GM12878 (cell line): ENCODE data around the gene SCAMP5. TPM values are rescaled to one million over a fixed set of nuclear protein-coding genes. Genes with fewer than 3 reads are reported as not detected.

Experiments
- ATAC-seq: fragments of 200-7000 bp; cut with Tn5 transposase; 3 replicates; pipeline ENCODE4 v1.9.1; 2020; ENCODE audit warnings: mild to moderate bottlenecking, moderate library complexity
- BruUV-seq: library from RNA; stranded (reverse); fragments of 400-500 nt; replicated peaks from 2 replicates; lab custom pipeline; 2021; lab: Mats Ljungman, UMichigan
- CTCF ChIA-PET: fragments of 300-600 bp; sonication (Branson Sonifier 250); formaldehyde crosslinking; extraction: SDS; loops from one replicate; lab custom pipeline; 2021; ENCODE audit warnings: inconsistent platforms; lab: Yijun Ruan, JAX
- POLR2A ChIA-PET: fragments of 350-600 bp; formaldehyde crosslinking; extraction: SDS; loops from one replicate; lab custom pipeline; 2021; ENCODE audit warnings: inconsistent platforms; lab: Charles Lee
- RAD21 ChIA-PET: fragments of 300-600 bp; sonication (Branson Sonifier 250); formaldehyde crosslinking; loops from one replicate; lab custom pipeline; 2023; ENCODE audit warnings: antibody characterized with exemption; ENCODE audit not compliant: unreplicated experiment; lab: Charles Lee
- SMC1A ChIA-PET: fragments of 300-600 bp; sonication (Branson Sonifier 250); formaldehyde crosslinking; loops from one replicate; lab custom pipeline; 2023; ENCODE audit not compliant: unreplicated experiment, uncharacterized antibody; lab: Charles Lee
- DNase-seq: peaks from one replicate; pipeline ENCODE4 v3.0.0-alpha.2; 2011; ENCODE audit warnings: low read depth, low spot score
- FAIRE-seq: peaks from 3 replicates; lab custom pipeline; 2011; peaks lifted over from hg19 to GRCh38; lab: Jason Lieb, UNC
- H2AFZ ChIP-seq: 2 replicates; pipeline ENCODE4 v1.6.0; 2011; ENCODE audit warnings: low read depth, low read length, control low read depth; ENCODE audit not compliant: control insufficient read depth
- H3K27ac ChIP-seq: 2 replicates; pipeline ENCODE4 v1.5.1; 2011; ENCODE audit warnings: control low read depth; ENCODE audit not compliant: control insufficient read depth, insufficient read depth
- H3K27me3 ChIP-seq, 2 experiments: replicated peaks in 1 of 2; 2 replicates each; pipeline versions ENCODE4 v1.6.0 to v1.6.1; 2011; ENCODE audit warnings: low read length in 1 of 2; ENCODE audit not compliant: control insufficient read depth in 2 of 2, insufficient read depth in 2 of 2
- H3K36me3 ChIP-seq, 2 experiments: 2 replicates each; pipeline ENCODE4 v1.5.1; 2011; ENCODE audit warnings: low read length in 1 of 2; ENCODE audit not compliant: control insufficient read depth in 2 of 2, insufficient read depth in 2 of 2
- H3K4me1 ChIP-seq: 2 replicates; pipeline ENCODE4 v1.6.1; 2011; ENCODE audit warnings: mild to moderate bottlenecking, low read length, moderate library complexity, mixed read lengths; ENCODE audit not compliant: control insufficient read depth, insufficient read depth
- H3K4me2 ChIP-seq: 2 replicates; pipeline ENCODE4 v1.6.0; 2011; ENCODE audit warnings: control low read depth; ENCODE audit not compliant: control insufficient read depth, insufficient read depth
- H3K4me3 ChIP-seq: fragments of 200-600 bp; sonication (generic); 2 replicates; pipeline ENCODE4 v1.5.1; 2016
- H3K79me2 ChIP-seq: 2 replicates; pipeline ENCODE4 v1.6.0; 2011; ENCODE audit warnings: low read length; ENCODE audit not compliant: control insufficient read depth, insufficient read depth
- H3K9ac ChIP-seq: 2 replicates; pipeline ENCODE4 v1.8.0; 2011; ENCODE audit warnings: low read length, control low read depth, mixed read lengths; ENCODE audit not compliant: control insufficient read depth, insufficient read depth
- H3K9me3 ChIP-seq: replicated peaks from 3 replicates; pipeline ENCODE4 v1.5.1; 2011; ENCODE audit warnings: mild to moderate bottlenecking, low read length; ENCODE audit not compliant: control insufficient read depth, insufficient read depth
- H4K20me1 ChIP-seq: 2 replicates; pipeline ENCODE4 v1.6.0; 2011; ENCODE audit not compliant: control insufficient read depth, insufficient read depth
- CBFB ChIP-seq: IDR thresholded peaks from 2 replicates; pipeline ENCODE4 v1.6.1; 2016; ENCODE audit warnings: antibody characterized with exemption, low read depth
- CBX5 ChIP-seq: sonication (generic); IDR thresholded peaks from 2 replicates; pipeline ENCODE4 v1.6.1; 2016; ENCODE audit warnings: low read depth, moderate library complexity, mild to moderate bottlenecking, inconsistent platforms
- FOXK2 ChIP-seq: fragments of 450-650 bp; IDR thresholded peaks from 2 replicates; pipeline ENCODE4 v1.6.1; 2017; ENCODE audit warnings: mild to moderate bottlenecking, moderate library complexity
- MTA2 ChIP-seq: fragments of 450-650 bp; IDR thresholded peaks from 2 replicates; pipeline ENCODE4 v1.6.1; 2016; ENCODE audit warnings: low read depth, mild to moderate bottlenecking, moderate library complexity
- MXI1 ChIP-seq: fragments of 150-350 bp; IDR thresholded peaks from 2 replicates; pipeline ENCODE4 v1.6.1; 2011; ENCODE audit warnings: low read depth, mild to moderate bottlenecking, inconsistent platforms, low read length, improper control_type of control experiment
- NBN ChIP-seq: fragments of 450-650 bp; IDR thresholded peaks from 2 replicates; pipeline ENCODE4 v1.6.1; 2016
- POLR2AphosphoS5 ChIP-seq: IDR thresholded peaks from 2 replicates; pipeline ENCODE4 v1.6.1; 2011; ENCODE audit warnings: mild to moderate bottlenecking, low read length, inconsistent platforms
- RB1 ChIP-seq: fragments of 450-650 bp; formaldehyde crosslinking; IDR thresholded peaks from 2 replicates; pipeline ENCODE4 v1.6.1; 2017; ENCODE audit warnings: mild to moderate bottlenecking, borderline replicate concordance
- RELA ChIP-seq: fragments of 450-650 bp; IDR thresholded peaks from 2 replicates; pipeline ENCODE4 v1.8.0; 2014; ENCODE audit warnings: borderline replicate concordance; ENCODE audit not compliant: partially characterized antibody
- YBX1 ChIP-seq: fragments of 450-650 bp; IDR thresholded peaks from 2 replicates; pipeline ENCODE4 v1.6.1; 2016; ENCODE audit warnings: antibody characterized with exemption
- ZNF217 ChIP-seq: fragments of 450-650 bp; IDR thresholded peaks from 2 replicates; pipeline ENCODE4 v1.6.1; 2017; ENCODE audit warnings: antibody characterized with exemption, mild to moderate bottlenecking
- ZZZ3 ChIP-seq: IDR thresholded peaks from 2 replicates; pipeline ENCODE4 v1.6.1; 2011; ENCODE audit warnings: low read depth; ENCODE audit not compliant: control insufficient read depth, insufficient read length
- WGBS: methylation state at CpG from one replicate; pipeline ENCODE4 v1.1.6; 2016; ENCODE audit warnings: low lambda C conversion rate; ENCODE audit not compliant: insufficient replicate concordance, insufficient coverage; ENCODE audit errors: missing lambda C conversion rate; 5-methylcytosine and 5-hydroxymethylcytosine counted together
- in situ Hi-C: fragments of 300-500 bp; cut with MboI; formaldehyde crosslinking; loops from 9 replicates; pipeline ENCODE4 v1.14.3; 2018; ENCODE audit warnings: mixed read lengths
- intact Hi-C: fragments of 100-400 bp; cut with micrococcal nuclease; formaldehyde crosslinking; loops from one replicate; pipeline ENCODE4 v1.14.2; 2022; ENCODE audit not compliant: unreplicated experiment
- polyA plus RNA-seq, 11 experiments: library from polyadenylated mRNA; depleted of rRNA in 4 of 11; unstranded in 6 of 11; stranded (reverse) in 5 of 11; fragments of >200 nt; fragmentation: Nextera tagmentation in 4 of 11; fragmentation: Illumina TruSeq in 1 of 11; extraction: Ambion mirVana in 4 of 11; extraction: Trizol in 1 of 11; gene quantifications; 1 replicate in 1 of 11; 2 replicates in 10 of 11; pipeline versions ENCODE4 v1.2.1 to v1.2.3, GENCODE V29; 2011 to 2016; ENCODE audit warnings: inconsistent platforms in 2 of 11, missing spikeins in 2 of 11, low read depth in 1 of 11
- total RNA-seq, 4 experiments: library from RNA; depleted of rRNA in 3 of 4; stranded (reverse); fragments of >200 nt in 3 of 4; fragmentation: Illumina TruSeq in 1 of 4; extraction: Trizol in 1 of 4; gene quantifications; 2 replicates each; pipeline versions ENCODE4 v1.2.1 to v1.2.3, GENCODE V29; 2013 to 2021
- TF ChIP-seq, protein P1 (sequence below): fragments of 450-650 bp; IDR thresholded peaks from 2 replicates; pipeline ENCODE4 v1.6.1; 2017; ENCODE audit warnings: mild to moderate bottlenecking, moderate library complexity
- TF ChIP-seq, protein P2 (sequence below): fragments of 450-650 bp; formaldehyde crosslinking; IDR thresholded peaks from 2 replicates; pipeline ENCODE4 v1.5.0; 2022; ENCODE audit warnings: mild to moderate bottlenecking, missing genetic modification characterization

The SCAMP5 gene
- total and polyA plus RNA-seq, 10 of the 15 experiments (the other 5 are each of a cell fraction or from before 2014, with no cell fraction given) = 1.6 to 41.6 (median 16.9) TPM

DNA sequence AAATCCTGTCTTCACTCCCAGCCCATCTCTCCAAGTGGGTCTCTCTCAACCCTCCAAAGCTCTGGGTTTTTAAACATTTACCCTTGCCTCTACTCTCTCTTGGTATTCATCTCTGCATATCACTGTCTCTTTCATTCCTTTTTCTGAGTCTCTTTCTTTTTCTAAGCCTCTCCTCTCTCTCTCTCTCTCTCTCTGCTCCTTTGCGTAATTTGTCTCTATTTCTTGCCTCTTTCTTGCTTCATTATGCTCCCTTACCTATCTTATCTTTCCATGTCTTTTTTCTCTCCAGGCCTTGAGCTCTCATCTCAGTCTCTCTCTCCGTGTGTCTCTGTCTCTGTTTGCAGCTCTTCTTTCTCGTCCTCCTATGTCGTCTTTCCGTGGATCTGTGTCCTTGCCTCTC lies 678 bp upstream of the SCAMP5 start:
- POLR2A ChIA-PET = interaction anchor here (1.0 kb wide), 2 partner anchors 11 to 57 kb away, joined by 3 read pairs; partner anchors contain the start of gene COX5A
- Histone ChIP-seq H3K4me2 (no peak overlapping the region), H4K20me1 (no peaks in the 10 kb centered on the region), H2AFZ (no peak overlapping the region), H3K4me1 (peaks cover 3% of the 10 kb centered on the region; the same call in 1 of the 2 replicates), H3K27me3 (no peaks in the 10 kb centered on the region; a peak in 1 of 4 replicates), H3K36me3 (no peaks in the 10 kb centered on the region), H3K79me2 (no peaks in the 10 kb centered on the region), H3K9ac (no peak overlapping the region), H3K4me3 (no peak overlapping the region), H3K9me3 (no peaks in the 10 kb centered on the region), H3K27ac (no peak overlapping the region)
- SMC1A ChIA-PET = interaction anchor here (1.0 to 1.4 kb wide), 2 partner anchors 32 to 93 kb away, joined by 3 read pairs; no protein-coding TSS in a partner anchor
- ATAC-seq = no peak
- CTCF ChIA-PET = interaction anchor here (0.5 to 1.3 kb wide), 7 partner anchors 16 to 653 kb away, joined by 3 to 5 read pairs (median 3); partner anchors contain the start of gene PPCDC
- no peak for DNase-seq
- no peak for FAIRE-seq
- BruUV-seq = no TSS peak
- RAD21 ChIA-PET = interaction anchor here (0.8 to 1.2 kb wide), 8 partner anchors 9 to 311 kb away, joined by 3 to 7 read pairs (median 3); partner anchors contain the start of gene PPCDC
- 78% methylated on average over 5 of the region's 5 CpGs for WGBS
- intact Hi-C loops (no loop called here), in situ Hi-C loops (no loop called here)
- TF ChIP-seq CBX5 = no peak
- TF ChIP-seq YBX1 = no peak
- no peak for TF ChIP-seq ZNF217
- no peak for TF ChIP-seq MXI1
- no peak for TF ChIP-seq RB1
- TF ChIP-seq ZZZ3 = no peak
- TF ChIP-seq CBFB = no peak
- no peak for TF ChIP-seq FOXK2
- TF ChIP-seq POLR2AphosphoS5 = no peak
- TF ChIP-seq, protein P1, sequence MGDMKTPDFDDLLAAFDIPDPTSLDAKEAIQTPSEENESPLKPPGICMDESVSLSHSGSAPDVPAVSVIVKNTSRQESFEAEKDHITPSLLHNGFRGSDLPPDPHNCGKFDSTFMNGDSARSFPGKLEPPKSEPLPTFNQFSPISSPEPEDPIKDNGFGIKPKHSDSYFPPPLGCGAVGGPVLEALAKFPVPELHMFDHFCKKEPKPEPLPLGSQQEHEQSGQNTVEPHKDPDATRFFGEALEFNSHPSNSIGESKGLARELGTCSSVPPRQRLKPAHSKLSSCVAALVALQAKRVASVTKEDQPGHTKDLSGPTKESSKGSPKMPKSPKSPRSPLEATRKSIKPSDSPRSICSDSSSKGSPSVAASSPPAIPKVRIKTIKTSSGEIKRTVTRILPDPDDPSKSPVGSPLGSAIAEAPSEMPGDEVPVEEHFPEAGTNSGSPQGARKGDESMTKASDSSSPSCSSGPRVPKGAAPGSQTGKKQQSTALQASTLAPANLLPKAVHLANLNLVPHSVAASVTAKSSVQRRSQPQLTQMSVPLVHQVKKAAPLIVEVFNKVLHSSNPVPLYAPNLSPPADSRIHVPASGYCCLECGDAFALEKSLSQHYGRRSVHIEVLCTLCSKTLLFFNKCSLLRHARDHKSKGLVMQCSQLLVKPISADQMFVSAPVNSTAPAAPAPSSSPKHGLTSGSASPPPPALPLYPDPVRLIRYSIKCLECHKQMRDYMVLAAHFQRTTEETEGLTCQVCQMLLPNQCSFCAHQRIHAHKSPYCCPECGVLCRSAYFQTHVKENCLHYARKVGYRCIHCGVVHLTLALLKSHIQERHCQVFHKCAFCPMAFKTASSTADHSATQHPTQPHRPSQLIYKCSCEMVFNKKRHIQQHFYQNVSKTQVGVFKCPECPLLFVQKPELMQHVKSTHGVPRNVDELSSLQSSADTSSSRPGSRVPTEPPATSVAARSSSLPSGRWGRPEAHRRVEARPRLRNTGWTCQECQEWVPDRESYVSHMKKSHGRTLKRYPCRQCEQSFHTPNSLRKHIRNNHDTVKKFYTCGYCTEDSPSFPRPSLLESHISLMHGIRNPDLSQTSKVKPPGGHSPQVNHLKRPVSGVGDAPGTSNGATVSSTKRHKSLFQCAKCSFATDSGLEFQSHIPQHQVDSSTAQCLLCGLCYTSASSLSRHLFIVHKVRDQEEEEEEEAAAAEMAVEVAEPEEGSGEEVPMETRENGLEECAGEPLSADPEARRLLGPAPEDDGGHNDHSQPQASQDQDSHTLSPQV = no peak
- TF ChIP-seq RELA = no peak
- TF ChIP-seq, protein P2, sequence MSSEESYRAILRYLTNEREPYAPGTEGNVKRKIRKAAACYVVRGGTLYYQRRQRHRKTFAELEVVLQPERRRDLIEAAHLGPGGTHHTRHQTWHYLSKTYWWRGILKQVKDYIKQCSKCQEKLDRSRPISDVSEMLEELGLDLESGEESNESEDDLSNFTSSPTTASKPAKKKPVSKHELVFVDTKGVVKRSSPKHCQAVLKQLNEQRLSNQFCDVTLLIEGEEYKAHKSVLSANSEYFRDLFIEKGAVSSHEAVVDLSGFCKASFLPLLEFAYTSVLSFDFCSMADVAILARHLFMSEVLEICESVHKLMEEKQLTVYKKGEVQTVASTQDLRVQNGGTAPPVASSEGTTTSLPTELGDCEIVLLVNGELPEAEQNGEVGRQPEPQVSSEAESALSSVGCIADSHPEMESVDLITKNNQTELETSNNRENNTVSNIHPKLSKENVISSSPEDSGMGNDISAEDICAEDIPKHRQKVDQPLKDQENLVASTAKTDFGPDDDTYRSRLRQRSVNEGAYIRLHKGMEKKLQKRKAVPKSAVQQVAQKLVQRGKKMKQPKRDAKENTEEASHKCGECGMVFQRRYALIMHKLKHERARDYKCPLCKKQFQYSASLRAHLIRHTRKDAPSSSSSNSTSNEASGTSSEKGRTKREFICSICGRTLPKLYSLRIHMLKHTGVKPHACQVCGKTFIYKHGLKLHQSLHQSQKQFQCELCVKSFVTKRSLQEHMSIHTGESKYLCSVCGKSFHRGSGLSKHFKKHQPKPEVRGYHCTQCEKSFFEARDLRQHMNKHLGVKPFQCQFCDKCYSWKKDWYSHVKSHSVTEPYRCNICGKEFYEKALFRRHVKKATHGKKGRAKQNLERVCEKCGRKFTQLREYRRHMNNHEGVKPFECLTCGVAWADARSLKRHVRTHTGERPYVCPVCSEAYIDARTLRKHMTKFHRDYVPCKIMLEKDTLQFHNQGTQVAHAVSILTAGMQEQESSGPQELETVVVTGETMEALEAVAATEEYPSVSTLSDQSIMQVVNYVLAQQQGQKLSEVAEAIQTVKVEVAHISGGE (CRISPR knock-in tag) = no peak
- TF ChIP-seq NBN = no peak
- TF ChIP-seq MTA2 = no peak
